HepG2 (cell line): Measurements from ENCODE around the gene NAPG. TPM values are rescaled to one million over a fixed set of nuclear protein-coding genes. Genes with fewer than 3 reads are reported as not detected.
A peak's percentile ranks its signal among the peaks of the same experiment; 100 is the strongest.
"Not testable (repeated sequence)": the region's sequence is repeated elsewhere in the genome, so short reads cannot be mapped to it uniquely, and the experiment has no call there.

Source experiments
- ATAC-seq: fragments of 200-7000 bp; cut with Tn5 transposase; 3 replicates; pipeline ENCODE4 v1.9.1; 2020; ENCODE audit warnings: mild to moderate bottlenecking, moderate library complexity
- BruUV-seq: library from RNA; stranded (reverse); fragments of 400-500 nt; replicated peaks from 2 replicates; lab custom pipeline; 2021; lab: Mats Ljungman, UMichigan
- CTCF ChIA-PET: fragments of 300-600 bp; formaldehyde crosslinking; extraction: SDS; loops from one replicate; lab custom pipeline; 2021; ENCODE audit warnings: low total read pairs, inconsistent platforms, low intra/inter-chr PET ratio; lab: Yijun Ruan, JAX
- POLR2A ChIA-PET: fragments of 350-600 bp; sonication (Branson Sonifier 250); formaldehyde crosslinking; loops from one replicate; lab custom pipeline; 2020; ENCODE audit warnings: antibody characterized with exemption, inconsistent platforms; lab: Yijun Ruan, JAX
- DNase-seq: peaks from one replicate; pipeline ENCODE4 v3.0.0-alpha.2; 2015; ENCODE audit warnings: low spot score
- FAIRE-seq: peaks from 3 replicates; lab custom pipeline; 2011; peaks lifted over from hg19 to GRCh38; lab: Jason Lieb, UNC
- H2AFZ ChIP-seq: one replicate; pipeline ENCODE4 v1.6.1; 2011; ENCODE audit warnings: low read length, inconsistent platforms
- H3K27ac ChIP-seq: fragments of 300-600 bp; 3 replicates; pipeline ENCODE4 v1.8.0; 2011; ENCODE audit warnings: mixed run types, mild to moderate bottlenecking, mixed read lengths, low read length, inconsistent platforms; ENCODE audit not compliant: insufficient read depth; ENCODE audit errors: extremely low read length
- H3K27me3 ChIP-seq, 2 experiments: fragments of 200-600 bp in 1 of 2; 2 replicates in 1 of 2; 3 replicates in 1 of 2; pipeline versions ENCODE4 v1.6.0 to v1.8.0; 2011; ENCODE audit warnings: low read length in 2 of 2, mild to moderate bottlenecking in 2 of 2, moderate library complexity in 2 of 2, inconsistent platforms in 1 of 2; ENCODE audit not compliant: insufficient read depth in 2 of 2, control insufficient read depth in 1 of 2
- H3K36me3 ChIP-seq, 2 experiments: fragments of 200-600 bp in 1 of 2; replicated peaks in 1 of 2; 2 replicates in 1 of 2; 3 replicates in 1 of 2; pipeline versions ENCODE4 v1.5.1 to v1.8.0; 2011; ENCODE audit warnings: low read length in 2 of 2, inconsistent platforms in 1 of 2; ENCODE audit not compliant: insufficient read depth in 2 of 2, control insufficient read depth in 1 of 2
- H3K4me1 ChIP-seq: 2 replicates; pipeline ENCODE4 v1.5.1; 2012; ENCODE audit warnings: low read length, inconsistent platforms; ENCODE audit not compliant: insufficient read depth
- H3K4me2 ChIP-seq: 2 replicates; pipeline ENCODE4 v1.6.0; 2011; ENCODE audit warnings: low read depth, low read length, inconsistent platforms
- H3K4me3 ChIP-seq, 3 experiments: fragments of 200-600 bp in 1 of 3; sonication (generic), shearing (Covaris generic) in 1 of 3; replicated peaks in 1 of 3; 2 replicates each; pipeline ENCODE4 v1.5.1; 2011 to 2016; ENCODE audit warnings: low read length in 3 of 3, inconsistent platforms in 2 of 3, low read depth in 2 of 3, mild to moderate bottlenecking in 2 of 3, control low read depth in 1 of 3, mixed read lengths in 1 of 3; ENCODE audit not compliant: insufficient read depth in 1 of 3
- H3K79me2 ChIP-seq: one replicate; pipeline ENCODE4 v1.6.1; 2011; ENCODE audit warnings: low read length, inconsistent platforms; ENCODE audit not compliant: insufficient read depth
- H3K9ac ChIP-seq: 2 replicates; pipeline ENCODE4 v1.6.0; 2011; ENCODE audit warnings: mild to moderate bottlenecking, low read depth, low read length, inconsistent platforms; ENCODE audit not compliant: insufficient read depth
- H3K9me3 ChIP-seq: 2 replicates; pipeline ENCODE4 v1.5.1; 2012; ENCODE audit warnings: mild to moderate bottlenecking, low read length
- H4K20me1 ChIP-seq: 2 replicates; pipeline ENCODE4 v1.6.0; 2011; ENCODE audit warnings: inconsistent platforms, mild to moderate bottlenecking, low read length, moderate library complexity; ENCODE audit not compliant: insufficient read depth
- GABPB1 ChIP-seq: IDR thresholded peaks from 2 replicates; pipeline ENCODE4 v1.6.1; 2016; ENCODE audit warnings: mild to moderate bottlenecking, missing genetic modification reagents, moderate library complexity, missing compliant biosample characterization
- KDM2A ChIP-seq: sonication (generic); formaldehyde crosslinking; IDR thresholded peaks from 2 replicates; pipeline ENCODE4 v1.4.0; 2020; ENCODE audit warnings: low read depth, missing genetic modification reagents, borderline replicate concordance
- SALL1 ChIP-seq: sonication (generic); formaldehyde crosslinking; IDR thresholded peaks from 2 replicates; pipeline ENCODE4 v1.8.0; 2022; ENCODE audit warnings: mild to moderate bottlenecking, missing genetic modification reagents
- SOX13 ChIP-seq, 3 experiments: fragments of 450-650 bp in 1 of 3; sonication (generic) in 1 of 3; formaldehyde crosslinking in 1 of 3; IDR thresholded peaks in 2 of 3; conservative IDR thresholded peaks in 1 of 3; 2 replicates each; pipeline versions ENCODE4 v1.5.0 to v1.6.1; 2016 to 2020; ENCODE audit warnings: antibody characterized with exemption in 1 of 3, mild to moderate bottlenecking in 1 of 3, missing compliant biosample characterization in 1 of 3, missing genetic modification reagents in 1 of 3, moderate library complexity in 1 of 3
- WGBS: methylation state at CpG from one replicate; pipeline ENCODE4 v1.1.6; 2017; ENCODE audit warnings: low lambda C conversion rate; 5-methylcytosine and 5-hydroxymethylcytosine counted together
- in situ Hi-C: cut with HindIII; loops from 2 replicates; pipeline ENCODE4 v1.10.0; 2017; ENCODE audit warnings: low pct_unique_long_range_greater_than_20kb; ENCODE audit not compliant: extremely low pct_ligation_motif_present
- intact Hi-C: fragments of 100-400 bp; cut with micrococcal nuclease; formaldehyde crosslinking; loops from one replicate; pipeline ENCODE4 v1.10.0; 2022; ENCODE audit not compliant: unreplicated experiment
- polyA plus RNA-seq, 8 experiments: library from polyadenylated mRNA; depleted of rRNA in 3 of 8; stranded (reverse) in 7 of 8; unstranded in 1 of 8; fragments of >200 nt; fragmentation: Illumina TruSeq in 4 of 8; extraction: Trizol in 4 of 8; gene quantifications; 2 replicates each; pipeline versions ENCODE4 v1.2.1 to v1.2.3, GENCODE V29; 2011 to 2016; ENCODE audit warnings: low read depth in 4 of 8, missing spikeins in 1 of 8, mixed read lengths in 1 of 8; ENCODE audit not compliant: insufficient read depth in 1 of 8
- total RNA-seq, 5 experiments: library from RNA; depleted of rRNA; stranded (reverse); fragments of >200 nt; fragmentation: Illumina TruSeq; extraction: Trizol; gene quantifications; 2 replicates each; pipeline ENCODE4 v1.2.3, GENCODE V29; 2016; ENCODE audit warnings: low read depth in 1 of 5
- TF ChIP-seq, protein P1 (sequence below): IDR thresholded peaks from 2 replicates; pipeline ENCODE4 v1.4.0; 2020; ENCODE audit warnings: mild to moderate bottlenecking, missing genetic modification reagents
- TF ChIP-seq, protein P2 (sequence below): sonication (generic); formaldehyde crosslinking; IDR thresholded peaks from 2 replicates; pipeline ENCODE4 v1.4.0; 2020; ENCODE audit warnings: missing genetic modification reagents

NAPG gene
- total and polyA plus RNA-seq, 2 of the 13 experiments (the other 11 are each of a cell fraction or from before 2014, with no cell fraction given), result 19.8 to 34.4 TPM

DNA sequence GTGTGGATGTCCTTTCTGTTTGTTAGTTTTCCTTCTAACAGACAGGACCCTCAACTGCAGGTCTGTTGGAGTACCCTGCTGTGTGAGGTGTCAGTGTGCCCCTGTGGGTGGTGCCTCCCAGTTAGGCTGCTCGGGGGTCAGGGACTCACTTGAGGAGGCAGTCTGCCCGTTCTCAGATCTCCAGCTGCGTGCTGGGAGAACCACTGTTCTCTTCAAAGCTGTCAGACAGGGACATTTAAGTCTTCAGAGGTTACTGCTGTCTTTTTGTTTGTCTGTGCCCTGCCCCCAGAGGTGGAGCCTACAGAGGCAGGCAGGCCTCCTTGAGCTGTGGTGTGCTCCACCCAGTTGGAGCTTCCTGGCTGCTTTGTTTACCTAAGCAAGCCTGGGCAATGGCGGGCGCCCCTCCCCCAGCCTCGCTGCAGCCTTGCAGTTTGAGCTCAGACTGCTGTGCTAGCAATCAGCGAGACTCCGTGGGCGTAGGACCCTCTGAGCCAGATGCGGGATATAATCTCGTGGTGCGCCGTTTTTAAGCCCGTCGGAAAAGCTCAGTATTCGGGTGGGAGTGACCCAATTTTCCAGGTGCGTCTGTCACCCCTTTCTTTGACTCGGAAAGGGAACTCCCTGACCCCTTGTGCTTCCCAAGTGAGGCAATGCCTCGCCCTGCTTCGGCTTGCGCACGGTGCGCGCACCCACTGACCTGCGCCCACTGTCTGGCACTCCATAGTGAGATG, 52.2 kb downstream of the NAPG start (continued):
- TF ChIP-seq, protein P1, sequence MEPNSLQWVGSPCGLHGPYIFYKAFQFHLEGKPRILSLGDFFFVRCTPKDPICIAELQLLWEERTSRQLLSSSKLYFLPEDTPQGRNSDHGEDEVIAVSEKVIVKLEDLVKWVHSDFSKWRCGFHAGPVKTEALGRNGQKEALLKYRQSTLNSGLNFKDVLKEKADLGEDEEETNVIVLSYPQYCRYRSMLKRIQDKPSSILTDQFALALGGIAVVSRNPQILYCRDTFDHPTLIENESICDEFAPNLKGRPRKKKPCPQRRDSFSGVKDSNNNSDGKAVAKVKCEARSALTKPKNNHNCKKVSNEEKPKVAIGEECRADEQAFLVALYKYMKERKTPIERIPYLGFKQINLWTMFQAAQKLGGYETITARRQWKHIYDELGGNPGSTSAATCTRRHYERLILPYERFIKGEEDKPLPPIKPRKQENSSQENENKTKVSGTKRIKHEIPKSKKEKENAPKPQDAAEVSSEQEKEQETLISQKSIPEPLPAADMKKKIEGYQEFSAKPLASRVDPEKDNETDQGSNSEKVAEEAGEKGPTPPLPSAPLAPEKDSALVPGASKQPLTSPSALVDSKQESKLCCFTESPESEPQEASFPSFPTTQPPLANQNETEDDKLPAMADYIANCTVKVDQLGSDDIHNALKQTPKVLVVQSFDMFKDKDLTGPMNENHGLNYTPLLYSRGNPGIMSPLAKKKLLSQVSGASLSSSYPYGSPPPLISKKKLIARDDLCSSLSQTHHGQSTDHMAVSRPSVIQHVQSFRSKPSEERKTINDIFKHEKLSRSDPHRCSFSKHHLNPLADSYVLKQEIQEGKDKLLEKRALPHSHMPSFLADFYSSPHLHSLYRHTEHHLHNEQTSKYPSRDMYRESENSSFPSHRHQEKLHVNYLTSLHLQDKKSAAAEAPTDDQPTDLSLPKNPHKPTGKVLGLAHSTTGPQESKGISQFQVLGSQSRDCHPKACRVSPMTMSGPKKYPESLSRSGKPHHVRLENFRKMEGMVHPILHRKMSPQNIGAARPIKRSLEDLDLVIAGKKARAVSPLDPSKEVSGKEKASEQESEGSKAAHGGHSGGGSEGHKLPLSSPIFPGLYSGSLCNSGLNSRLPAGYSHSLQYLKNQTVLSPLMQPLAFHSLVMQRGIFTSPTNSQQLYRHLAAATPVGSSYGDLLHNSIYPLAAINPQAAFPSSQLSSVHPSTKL (CRISPR knock-in tag), result peak; percentile 78
- TF ChIP-seq SOX13 (IDR thresholded peaks at IDR 0.05), result not testable (repeated sequence)
- TF ChIP-seq SOX13 (CRISPR knock-in tag; conservative IDR thresholded peaks at IDR 0.05 in 1 of 2, IDR thresholded peaks at IDR 0.05 in 1 of 2) (peak in 1 of 2 experiments; percentile 46; a peak in 1 of 4 replicates), SALL1 (CRISPR knock-in tag) (peak; percentile 64), KDM2A (peak; percentile 44; the same call in 1 of the 2 replicates), GABPB1 (CRISPR knock-in tag) (peak; percentile 49)
- TF ChIP-seq, protein P2, sequence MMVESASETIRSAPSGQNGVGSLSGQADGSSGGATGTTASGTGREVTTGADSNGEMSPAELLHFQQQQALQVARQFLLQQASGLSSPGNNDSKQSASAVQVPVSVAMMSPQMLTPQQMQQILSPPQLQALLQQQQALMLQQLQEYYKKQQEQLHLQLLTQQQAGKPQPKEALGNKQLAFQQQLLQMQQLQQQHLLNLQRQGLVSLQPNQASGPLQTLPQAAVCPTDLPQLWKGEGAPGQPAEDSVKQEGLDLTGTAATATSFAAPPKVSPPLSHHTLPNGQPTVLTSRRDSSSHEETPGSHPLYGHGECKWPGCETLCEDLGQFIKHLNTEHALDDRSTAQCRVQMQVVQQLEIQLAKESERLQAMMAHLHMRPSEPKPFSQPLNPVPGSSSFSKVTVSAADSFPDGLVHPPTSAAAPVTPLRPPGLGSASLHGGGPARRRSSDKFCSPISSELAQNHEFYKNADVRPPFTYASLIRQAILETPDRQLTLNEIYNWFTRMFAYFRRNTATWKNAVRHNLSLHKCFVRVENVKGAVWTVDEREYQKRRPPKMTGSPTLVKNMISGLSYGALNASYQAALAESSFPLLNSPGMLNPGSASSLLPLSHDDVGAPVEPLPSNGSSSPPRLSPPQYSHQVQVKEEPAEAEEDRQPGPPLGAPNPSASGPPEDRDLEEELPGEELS, result peak; percentile 57; the same call in 1 of the 2 replicates

DNA sequence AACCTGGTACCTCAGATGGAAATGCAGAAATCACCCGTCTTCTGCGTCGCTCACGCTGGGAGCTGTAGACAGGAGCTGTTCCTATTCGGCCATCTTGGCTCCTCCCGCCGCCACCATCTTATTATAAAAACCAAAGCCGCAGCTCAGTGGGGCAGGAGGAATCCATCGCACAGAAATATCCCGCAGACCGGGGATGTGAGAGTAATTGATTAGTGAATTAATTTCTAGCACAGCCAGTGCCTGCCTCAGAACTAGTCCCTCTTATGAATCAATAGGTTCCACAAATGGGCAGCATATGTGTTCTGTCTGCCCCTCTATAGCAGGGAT, 52.7 kb downstream of the NAPG start:
- CTCF ChIA-PET, H3K79me2 ChIP-seq, DNase-seq, in situ Hi-C loops, H4K20me1 ChIP-seq, H3K4me2 ChIP-seq, H3K36me3 ChIP-seq, H3K27me3 ChIP-seq, H3K9ac ChIP-seq, H2AFZ ChIP-seq, H3K27ac ChIP-seq, FAIRE-seq, H3K9me3 ChIP-seq, POLR2A ChIA-PET, intact Hi-C loops, H3K4me3 ChIP-seq, BruUV-seq, ATAC-seq: not testable (repeated sequence)
- peaks cover 16% of the 10 kb centered on the region for H3K4me1 ChIP-seq
- WGBS, result 98% methylated on average over 11 of the region's 11 CpGs
